Neural cell (in vitro differentiated cells): ENCODE measurements around the gene RSU1.

ENCODE experiments used
- POLR2AphosphoS5 ChIP-seq: IDR thresholded peaks from 2 replicates; pipeline ENCODE4 v1.6.1; 2012
- RAD21 ChIP-seq: fragments of 450-650 bp; conservative IDR thresholded peaks from 2 replicates; pipeline ENCODE4 v1.6.1; 2014; ENCODE audit warnings: antibody characterized with exemption, mild to moderate bottlenecking, moderate library complexity
- TAF1 ChIP-seq: IDR thresholded peaks from 2 replicates; pipeline ENCODE4 v1.6.1; 2012; ENCODE audit warnings: low read depth

DNA sequence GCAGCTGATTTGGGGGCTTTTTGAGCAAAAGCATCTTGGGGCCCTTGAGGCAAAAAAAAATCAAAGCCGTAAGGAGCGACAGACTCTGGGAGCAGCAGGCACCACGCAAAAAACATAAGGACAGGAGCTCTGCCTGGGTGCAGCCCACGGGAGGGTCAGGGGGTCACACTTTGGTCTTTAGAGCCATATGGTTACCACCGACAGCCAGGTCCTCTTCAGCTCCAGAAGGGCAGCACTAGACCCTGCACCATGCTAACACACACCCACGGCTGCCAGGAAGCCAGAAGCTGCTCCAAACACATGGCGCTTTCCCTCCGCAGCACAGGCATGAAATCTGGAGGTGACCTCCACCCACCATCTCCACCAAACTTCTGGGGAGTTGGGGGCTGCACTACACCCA, 47.1 kb downstream of the RSU1 start:
- TF ChIP-seq RAD21 (no peak), TAF1 (no peak), POLR2AphosphoS5 (no peak)
